Natural killer cell (primary cell): ENCODE results near the gene APOBR. TPM values are rescaled to one million over a fixed set of nuclear protein-coding genes. Genes with fewer than 3 reads are reported as not detected.
A peak's percentile ranks its signal among the peaks of the same experiment; 100 is the strongest.

Experiments
- ATAC-seq, 3 donors: fragments of 150-1000 bp in 2 of 3; fragments of 200-7000 bp in 1 of 3; cut with Tn5 transposase; 1 replicate in 1 of 3; 2 replicates in 2 of 3; pipeline ENCODE4 v1.10.0; 2021; ENCODE audit warnings: mild to moderate bottlenecking in 2 of 3, moderate library complexity in 2 of 3
- DNase-seq, 2 donors: peaks; one replicate each; pipeline versions ENCODE4 v3.0.0 to v3.0.0-alpha.2; 2013 to 2021; ENCODE audit warnings: mixed read lengths in 1 of 2
- H3K27ac ChIP-seq: one replicate; pipeline ENCODE4 v1.5.1; 2013; ENCODE audit warnings: mild to moderate bottlenecking, low read length
- H3K27me3 ChIP-seq: one replicate; pipeline ENCODE4 v1.6.1; 2013; ENCODE audit warnings: low read length; ENCODE audit not compliant: control insufficient read depth, insufficient read depth
- H3K36me3 ChIP-seq: one replicate; pipeline ENCODE4 v1.6.1; 2013; ENCODE audit warnings: low read length; ENCODE audit not compliant: control insufficient read depth, insufficient read depth
- H3K4me1 ChIP-seq: one replicate; pipeline ENCODE4 v1.6.1; 2013; ENCODE audit warnings: low read length; ENCODE audit not compliant: control insufficient read depth, insufficient read depth
- H3K4me3 ChIP-seq: one replicate; pipeline ENCODE4 v1.5.1; 2013; ENCODE audit warnings: low read length
- H3K9me3 ChIP-seq: one replicate; pipeline ENCODE4 v1.6.1; 2013; ENCODE audit warnings: low read length; ENCODE audit not compliant: control insufficient read depth, insufficient read depth
- H3K27ac Mint-ChIP-seq, 2 donors: one replicate each; pipeline ENCODE4 v1.8.0; 2022; ENCODE audit warnings: mild to moderate bottlenecking in 2 of 2, mixed read lengths in 2 of 2, moderate library complexity in 1 of 2
- H3K27me3 Mint-ChIP-seq, 2 donors: one replicate each; pipeline ENCODE4 v1.8.0; 2022; ENCODE audit warnings: low read depth in 2 of 2, mixed read lengths in 2 of 2
- H3K36me3 Mint-ChIP-seq: one replicate; pipeline ENCODE4 v1.8.0; 2022; ENCODE audit warnings: mixed read lengths
- H3K4me1 Mint-ChIP-seq, 2 donors: one replicate each; pipeline ENCODE4 v1.8.0; 2022; ENCODE audit warnings: mixed read lengths in 2 of 2
- H3K4me3 Mint-ChIP-seq: one replicate; pipeline ENCODE4 v1.8.0; 2022; ENCODE audit warnings: mild to moderate bottlenecking, moderate library complexity, mixed read lengths
- H3K9me3 Mint-ChIP-seq, 2 donors: one replicate each; pipeline ENCODE4 v1.8.0; 2022; ENCODE audit warnings: mixed read lengths in 2 of 2
- CTCF ChIP-seq: fragments of 200-600 bp; IDR thresholded peaks from one replicate; pipeline ENCODE4 v1.8.0; 2022; ENCODE audit warnings: antibody characterized with exemption
- WGBS: methylation state at CpG from one replicate; pipeline ENCODE4 v1.1.7; 2013; ENCODE audit warnings: missing lambda C conversion rate; ENCODE audit not compliant: insufficient coverage; 5-methylcytosine and 5-hydroxymethylcytosine counted together
- intact Hi-C: fragments of 100-400 bp; cut with micrococcal nuclease; formaldehyde crosslinking; loops from one replicate; pipeline ENCODE4 v1.14.2; 2022
- total RNA-seq, 4 donors: library from RNA; stranded (reverse); fragments of 120-200 nt in 1 of 4; gene quantifications; one replicate each; pipeline versions ENCODE4 v1.2.3 to v1.2.4, GENCODE V29; 2013 to 2022

The APOBR gene
- total RNA-seq, 3 donors from 2014 or later (not counting 1 experiment from before 2014, with no cell fraction given), result 64.9 to 84.8 (median 83.0) TPM

- no peaks in the 10 kb centered on the region for H3K27me3 Mint-ChIP-seq
- DNase-seq, result no peak
- Histone ChIP-seq H3K4me3 (no peak overlapping the region), H3K27ac (no peak overlapping the region), H3K27me3 (no peaks in the 10 kb centered on the region), H3K36me3 (peaks cover 23% of the 10 kb centered on the region), H3K4me1 (peaks cover 39% of the 10 kb centered on the region), H3K9me3 (no peaks in the 10 kb centered on the region)
- WGBS, result 80% methylated on average over 16 of the region's 19 CpGs
- H3K4me3 Mint-ChIP-seq, result no peak overlapping the region
- no peak for TF ChIP-seq CTCF
- no peak overlapping the region for H3K27ac Mint-ChIP-seq
- H3K4me1 Mint-ChIP-seq, result peaks cover 12 to 29% of the 10 kb centered on the region in 2 donors
- H3K36me3 Mint-ChIP-seq, result no peaks in the 10 kb centered on the region
- ATAC-seq, result peak in 1 of 3 donors; percentile 34
- intact Hi-C loops, result no loop called here
- no peaks in the 10 kb centered on the region for H3K9me3 Mint-ChIP-seq
Observed at GRCh38 chr16:28501258-28502232, 7.1 kb downstream of the APOBR start.

- H3K27me3 Mint-ChIP-seq, result no peaks in the 10 kb centered on the region
- TF ChIP-seq CTCF, result no peak
- Histone ChIP-seq H3K27ac (no peak overlapping the region), H3K36me3 (peaks cover 16% of the 10 kb centered on the region), H3K4me1 (peaks cover 39% of the 10 kb centered on the region), H3K9me3 (no peaks in the 10 kb centered on the region), H3K27me3 (no peaks in the 10 kb centered on the region), H3K4me3 (no peak overlapping the region)
- H3K9me3 Mint-ChIP-seq, result no peaks in the 10 kb centered on the region
- peaks cover 4 to 29% of the 10 kb centered on the region in 2 donors for H3K4me1 Mint-ChIP-seq
- no peak for ATAC-seq
- 87% methylated on average over 2 of the region's 2 CpGs for WGBS
- no peaks in the 10 kb centered on the region for H3K36me3 Mint-ChIP-seq
- H3K4me3 Mint-ChIP-seq, result no peak overlapping the region
- H3K27ac Mint-ChIP-seq, result no peak overlapping the region
- DNase-seq, result no peak
- intact Hi-C loops, result no loop called here
Observed at GRCh38 chr16:28502290-28502689, 7.8 kb downstream of the APOBR start.

- Mint-ChIP-seq H3K4me1 (peaks cover 6 to 28% of the 10 kb centered on the region in 2 donors), H3K4me3 (no peak overlapping the region), H3K9me3 (no peaks in the 10 kb centered on the region), H3K27ac (no peak overlapping the region), H3K36me3 (no peaks in the 10 kb centered on the region), H3K27me3 (no peaks in the 10 kb centered on the region)
- Histone ChIP-seq H3K36me3 (peaks cover 7% of the 10 kb centered on the region), H3K4me1 (peaks cover 39% of the 10 kb centered on the region), H3K27ac (no peak overlapping the region), H3K9me3 (no peaks in the 10 kb centered on the region), H3K4me3 (no peak overlapping the region), H3K27me3 (no peaks in the 10 kb centered on the region)
- TF ChIP-seq CTCF, result no peak
- ATAC-seq (no peak), DNase-seq (no peak)
- 88% methylated on average over 15 of the region's 15 CpGs for WGBS
- intact Hi-C loops, result no loop called here
Observed at GRCh38 chr16:28503470-28504259, 9.2 kb downstream of the APOBR start.
